NAMALWA (cell line): Measurements from ENCODE around the gene INHBC.

Source experiments
- DNase-seq: peaks from one replicate; pipeline ENCODE4 v3.0.0-alpha.2; 2015; ENCODE audit warnings: low spot score

Gene INHBC

GRCh38 chr12:57454566-57455373 is 20.2 kb downstream of the INHBC start, which contains the start of gene INHBE:
Gene INHBE (plus strand): TSS chr12:57455307. CDS start chr12:57455537, 230 bp downstream.
- peak; percentile 77 for DNase-seq

GRCh38 chr12:57455374-57456144 is 21.0 kb downstream of the INHBC start:
- DNase-seq, result no peak

DNA sequence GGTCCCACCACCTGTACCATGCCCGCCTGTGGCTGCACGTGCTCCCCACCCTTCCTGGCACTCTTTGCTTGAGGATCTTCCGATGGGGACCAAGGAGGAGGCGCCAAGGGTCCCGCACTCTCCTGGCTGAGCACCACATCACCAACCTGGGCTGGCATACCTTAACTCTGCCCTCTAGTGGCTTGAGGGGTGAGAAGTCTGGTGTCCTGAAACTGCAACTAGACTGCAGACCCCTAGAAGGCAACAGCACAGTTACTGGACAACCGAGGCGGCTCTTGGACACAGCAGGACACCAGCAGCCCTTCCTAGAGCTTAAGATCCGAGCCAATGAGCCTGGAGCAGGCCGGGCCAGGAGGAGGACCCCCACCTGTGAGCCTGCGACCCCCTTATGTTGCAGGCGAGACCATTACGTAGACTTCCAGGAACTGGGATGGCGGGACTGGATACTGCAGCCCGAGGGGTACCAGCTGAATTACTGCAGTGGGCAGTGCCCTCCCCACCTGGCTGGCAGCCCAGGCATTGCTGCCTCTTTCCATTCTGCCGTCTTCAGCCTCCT is 21.6 kb downstream of the INHBC start:
- DNase-seq, result peak; percentile 91

DNA sequence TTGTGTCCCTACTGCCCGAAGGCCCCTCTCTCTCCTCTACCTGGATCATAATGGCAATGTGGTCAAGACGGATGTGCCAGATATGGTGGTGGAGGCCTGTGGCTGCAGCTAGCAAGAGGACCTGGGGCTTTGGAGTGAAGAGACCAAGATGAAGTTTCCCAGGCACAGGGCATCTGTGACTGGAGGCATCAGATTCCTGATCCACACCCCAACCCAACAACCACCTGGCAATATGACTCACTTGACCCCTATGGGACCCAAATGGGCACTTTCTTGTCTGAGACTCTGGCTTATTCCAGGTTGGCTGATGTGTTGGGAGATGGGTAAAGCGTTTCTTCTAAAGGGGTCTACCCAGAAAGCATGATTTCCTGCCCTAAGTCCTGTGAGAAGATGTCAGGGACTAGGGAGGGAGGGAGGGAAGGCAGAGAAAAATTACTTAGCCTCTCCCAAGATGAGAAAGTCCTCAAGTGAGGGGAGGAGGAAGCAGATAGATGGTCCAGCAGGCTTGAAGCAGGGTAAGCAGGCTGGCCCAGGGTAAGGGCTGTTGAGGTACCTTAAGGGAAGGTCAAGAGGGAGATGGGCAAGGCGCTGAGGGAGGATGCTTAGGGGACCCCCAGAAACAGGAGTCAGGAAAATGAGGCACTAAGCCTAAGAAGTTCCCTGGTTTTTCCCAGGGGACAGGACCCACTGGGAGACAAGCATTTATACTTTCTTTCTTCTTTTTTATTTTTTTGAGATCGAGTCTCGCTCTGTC is 22.3 kb downstream of the INHBC start:
- no peak for DNase-seq

DNA sequence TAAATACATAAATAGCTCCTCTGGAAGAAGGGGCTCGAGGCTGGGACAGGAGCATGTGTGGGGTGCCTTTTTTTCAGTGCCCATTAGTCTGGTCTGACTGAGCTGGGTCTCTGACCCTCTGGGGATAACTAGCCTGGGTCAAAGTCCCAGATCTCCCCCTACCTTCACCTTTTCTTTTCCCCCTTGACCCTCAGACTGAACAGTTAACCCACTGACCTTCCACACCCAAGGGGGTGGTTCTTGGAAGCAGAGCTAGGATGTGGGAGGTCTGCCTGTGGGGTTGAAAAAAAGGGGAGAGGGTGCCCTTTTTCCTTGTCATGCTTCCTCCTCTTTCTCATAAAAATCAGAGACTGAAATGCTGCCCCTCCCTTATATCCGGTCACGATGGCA is 24.1 kb downstream of the INHBC start:
- no peak for DNase-seq

DNA sequence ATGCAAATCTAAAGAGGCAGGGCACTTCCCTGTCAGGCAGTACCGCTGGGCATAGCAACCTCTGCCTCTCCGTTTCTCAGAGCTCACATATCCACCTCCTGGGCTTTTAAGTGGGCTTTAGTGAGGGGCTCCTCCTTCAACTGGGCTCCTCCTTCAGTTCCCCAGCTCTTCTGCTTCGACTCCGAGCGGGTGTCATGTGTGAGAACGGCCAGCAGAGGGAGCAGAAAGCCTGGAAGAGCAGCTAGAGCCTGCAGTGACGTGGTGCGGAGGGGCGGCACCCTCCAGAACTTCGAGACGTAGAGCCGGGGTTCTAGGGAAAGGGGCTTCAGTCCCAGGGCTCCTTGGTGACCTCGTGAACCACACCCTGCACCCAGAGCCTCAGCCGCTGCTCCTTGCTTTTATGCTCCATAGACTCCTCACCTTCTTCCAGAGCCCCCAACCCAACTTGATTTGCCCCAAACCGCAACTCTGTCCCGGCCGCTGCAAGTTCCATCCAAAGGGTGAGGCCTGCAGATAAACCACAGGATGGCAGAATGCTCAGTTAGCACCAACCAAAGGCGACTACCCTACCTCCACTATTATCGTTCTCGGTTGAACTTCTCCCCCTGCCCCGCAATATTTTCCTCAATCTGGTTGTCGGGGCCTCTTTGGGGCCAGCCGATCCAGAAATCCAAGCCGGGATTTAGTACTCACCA is 24.6 kb downstream of the INHBC start:
- peak; percentile 99 for DNase-seq

DNA sequence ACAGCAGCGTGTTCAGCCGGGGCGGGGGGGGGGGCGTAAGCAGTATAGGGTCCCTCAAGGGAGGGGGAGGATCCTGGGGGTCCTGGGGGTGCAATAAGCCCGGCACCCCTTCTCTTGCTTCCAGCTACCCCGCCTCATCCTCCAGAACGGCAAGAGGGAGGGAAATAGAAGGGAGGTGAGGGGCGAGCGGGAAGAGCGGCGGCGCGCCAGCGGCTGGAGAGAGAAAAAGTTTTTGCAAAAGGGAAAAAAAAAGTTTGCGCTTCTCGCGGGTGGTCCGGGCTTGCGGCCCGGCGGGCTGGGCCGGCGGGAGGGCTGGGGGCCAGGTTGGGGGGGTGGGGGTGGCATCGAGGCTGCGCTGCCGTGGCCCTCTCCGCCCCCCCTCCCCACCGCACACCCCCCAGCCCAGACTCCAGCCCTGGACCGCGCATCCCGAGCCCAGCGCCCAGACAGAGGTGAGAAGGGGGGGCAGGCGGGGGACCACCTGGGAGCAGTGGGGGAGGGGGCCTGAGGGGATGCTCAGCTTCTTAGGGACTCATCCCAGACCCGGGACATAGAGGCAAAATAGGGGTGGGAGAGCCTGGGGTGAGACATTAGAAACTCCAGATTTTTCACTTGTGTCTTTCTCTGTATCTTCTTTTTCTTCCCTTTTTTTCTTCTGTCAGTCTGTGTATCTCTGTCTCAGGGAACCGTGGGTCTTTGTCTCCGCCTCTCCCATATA is 25.3 kb downstream of the INHBC start, which contains the start of gene GLI1:
Gene GLI1 (plus strand): TSS at position 36 of the 718 bp plus-strand sequence. CDS start 3,907 bp downstream, outside the sequence.
- no peak for DNase-seq

- DNase-seq, result peak; percentile 74
Observed at GRCh38 chr12:57460468-57460784, 25.8 kb downstream of the INHBC start.

- DNase-seq, result peak; percentile 33
Observed at GRCh38 chr12:57460841-57461275, 26.3 kb downstream of the INHBC start.

- DNase-seq, result peak; percentile 61
Observed at GRCh38 chr12:57461276-57461916, 26.8 kb downstream of the INHBC start.

DNA sequence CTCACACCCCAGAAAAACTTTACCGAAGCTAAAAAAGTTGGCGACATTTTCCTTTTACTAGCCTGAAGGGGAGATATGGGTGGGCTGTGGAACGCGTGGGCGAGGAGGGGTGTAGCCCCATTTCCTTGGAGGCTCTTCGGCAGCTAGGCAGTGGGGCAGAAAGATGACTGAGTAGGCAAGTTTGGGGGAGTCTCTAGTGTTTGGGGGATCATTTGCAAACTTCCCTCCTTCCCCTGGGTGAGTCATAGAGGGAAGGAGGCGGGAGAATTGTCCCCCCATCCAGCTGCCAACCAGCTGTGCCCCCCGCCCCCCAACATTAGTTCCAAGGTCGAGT is 27.3 kb downstream of the INHBC start:
- DNase-seq, result peak; percentile 55

DNA sequence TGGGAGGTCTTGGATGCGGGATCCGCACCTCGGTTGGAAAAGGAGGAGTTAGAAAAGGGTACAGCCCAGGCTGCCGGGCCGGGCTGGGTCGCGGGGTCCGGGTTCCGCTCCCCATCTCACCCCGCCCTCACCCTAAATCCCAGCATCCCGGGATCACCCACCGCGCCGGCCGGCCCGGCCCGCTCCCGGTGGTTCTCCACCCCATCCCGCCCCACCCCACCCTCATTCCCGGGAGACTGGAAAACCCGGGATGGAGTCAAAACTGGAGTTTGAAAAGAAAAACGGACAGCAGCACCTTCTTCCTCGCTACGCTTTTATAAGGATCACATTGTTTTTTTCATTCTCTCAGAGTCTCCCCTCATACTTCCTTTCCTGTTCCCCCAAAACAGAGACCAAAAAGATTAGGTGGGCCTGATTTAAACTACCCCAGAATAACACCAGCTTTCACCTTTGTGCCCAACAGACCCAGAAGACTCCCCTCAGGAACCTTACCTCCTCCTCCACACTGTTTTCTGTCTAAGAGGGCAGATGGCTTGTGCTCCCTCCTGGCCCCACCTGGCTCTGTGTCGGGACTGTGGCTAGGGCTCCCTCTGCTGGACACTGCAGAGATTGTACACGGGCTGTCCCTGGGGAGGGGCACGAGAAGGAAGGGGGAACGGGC is 27.8 kb downstream of the INHBC start:
- DNase-seq, result peak; percentile 97

DNA sequence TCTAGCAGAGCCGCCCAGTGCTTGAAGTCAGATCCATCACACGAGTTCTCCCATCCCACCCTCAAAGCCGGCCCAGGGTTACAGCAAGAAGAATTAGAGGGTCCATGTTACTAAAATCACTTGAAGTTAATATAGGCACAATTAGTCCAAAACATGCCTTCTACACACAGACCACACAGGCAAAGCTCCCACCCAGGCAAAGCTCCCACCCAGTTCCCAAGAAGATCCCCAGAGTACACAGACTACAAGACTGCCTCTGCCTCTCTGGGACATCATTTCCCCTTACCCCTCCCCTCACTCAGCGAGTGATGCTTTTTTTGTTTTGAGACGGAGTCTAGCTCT is 28.3 kb downstream of the INHBC start:
- no peak for DNase-seq

DNA sequence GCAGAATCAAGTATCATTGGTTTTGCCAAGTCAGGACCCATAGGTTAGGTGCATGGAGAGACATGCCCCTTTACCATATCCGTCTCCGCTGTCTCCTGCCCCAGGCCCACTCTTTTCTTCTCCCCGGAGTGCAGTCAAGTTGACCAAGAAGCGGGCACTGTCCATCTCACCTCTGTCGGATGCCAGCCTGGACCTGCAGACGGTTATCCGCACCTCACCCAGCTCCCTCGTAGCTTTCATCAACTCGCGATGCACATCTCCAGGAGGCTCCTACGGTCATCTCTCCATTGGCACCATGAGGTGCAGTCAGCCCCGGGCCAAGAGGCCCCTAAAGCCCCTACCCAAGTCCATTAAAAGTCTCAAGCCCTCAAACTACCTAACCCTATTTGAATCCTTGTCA is 30.0 kb downstream of the INHBC start:
- DNase-seq, result no peak

DNA sequence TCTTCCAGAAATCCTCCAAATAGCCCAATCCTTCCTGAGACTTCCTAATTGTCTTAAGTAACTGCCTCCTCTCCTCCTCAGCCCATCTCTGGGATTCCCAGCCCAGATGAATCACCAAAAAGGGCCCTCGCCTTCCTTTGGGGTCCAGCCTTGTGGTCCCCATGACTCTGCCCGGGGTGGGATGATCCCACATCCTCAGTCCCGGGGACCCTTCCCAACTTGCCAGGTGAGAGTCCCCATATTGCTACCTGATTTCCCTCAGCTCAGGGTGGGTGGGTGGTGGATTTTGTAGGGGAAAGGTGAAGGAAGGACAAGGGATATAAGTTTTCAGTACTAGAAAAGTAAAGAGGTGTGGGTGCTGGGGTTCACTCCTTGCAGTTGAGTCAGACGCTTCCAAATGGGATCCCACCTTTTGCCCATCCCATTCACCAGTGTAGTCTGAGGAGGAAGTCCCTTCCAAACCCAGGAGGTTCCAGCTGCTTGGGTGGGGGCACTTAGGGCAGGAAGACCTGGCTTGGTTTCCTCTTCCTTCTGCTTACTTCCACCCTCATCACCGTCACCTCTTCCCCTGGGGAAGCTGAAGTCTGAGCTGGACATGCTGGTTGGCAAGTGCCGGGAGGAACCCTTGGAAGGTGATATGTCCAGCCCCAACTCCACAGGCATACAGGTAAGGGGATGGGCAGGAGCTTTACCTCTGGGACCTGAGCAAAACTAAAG is 30.6 kb downstream of the INHBC start:
- no peak for DNase-seq

GRCh38 chr12:57465747-57466505 is 31.3 kb downstream of the INHBC start:
- no peak for DNase-seq

DNA sequence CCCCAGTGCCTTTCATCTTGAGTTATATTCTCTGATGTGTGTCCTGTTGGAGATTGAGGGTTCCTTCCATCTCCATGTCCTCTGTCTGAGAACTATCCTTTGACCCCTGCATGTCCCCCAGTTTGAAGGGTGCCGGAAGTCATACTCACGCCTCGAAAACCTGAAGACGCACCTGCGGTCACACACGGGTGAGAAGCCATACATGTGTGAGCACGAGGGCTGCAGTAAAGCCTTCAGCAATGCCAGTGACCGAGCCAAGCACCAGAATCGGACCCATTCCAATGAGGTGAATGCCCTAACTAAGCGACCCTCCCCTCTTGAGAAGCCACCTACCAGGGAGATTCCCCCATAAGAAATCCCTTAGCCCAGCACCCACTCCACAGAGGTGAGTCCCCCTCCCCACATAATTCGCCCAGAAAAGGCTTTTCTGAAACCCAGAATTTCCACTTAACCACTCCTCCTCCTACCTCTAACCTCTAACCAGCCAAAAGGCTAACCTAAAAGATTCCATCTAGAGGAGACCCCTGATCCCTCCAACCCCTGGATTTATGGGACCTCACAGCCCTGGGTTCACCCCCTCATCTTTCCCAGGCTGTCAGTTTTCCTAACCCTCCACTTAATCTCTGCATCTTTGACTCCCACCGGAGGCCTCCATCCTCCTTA is 32.8 kb downstream of the INHBC start:
- no peak for DNase-seq

DNA sequence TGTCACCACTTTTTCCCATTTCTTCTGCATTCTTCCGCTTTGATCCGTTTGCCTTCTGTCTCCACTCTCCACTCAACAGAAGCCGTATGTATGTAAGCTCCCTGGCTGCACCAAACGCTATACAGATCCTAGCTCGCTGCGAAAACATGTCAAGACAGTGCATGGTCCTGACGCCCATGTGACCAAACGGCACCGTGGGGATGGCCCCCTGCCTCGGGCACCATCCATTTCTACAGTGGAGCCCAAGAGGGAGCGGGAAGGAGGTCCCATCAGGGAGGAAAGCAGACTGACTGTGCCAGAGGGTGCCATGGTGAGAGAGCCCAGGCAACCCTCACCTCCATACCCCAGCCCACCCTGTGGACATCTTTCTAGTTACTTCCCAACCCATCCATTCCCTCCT is 33.3 kb downstream of the INHBC start:
- DNase-seq, result no peak
